GM12891 (cell line): ENCODE data around the gene ACOT13.

Source experiments
- POLR2A ChIP-seq: IDR thresholded peaks from 2 replicates; pipeline ENCODE4 v1.6.1; 2011; ENCODE audit warnings: low read depth, low read length, control low read depth
- POLR2AphosphoS5 ChIP-seq: IDR thresholded peaks from 2 replicates; pipeline ENCODE4 v1.6.1; 2011; ENCODE audit warnings: low read depth, low read length, control low read depth
- SPI1 ChIP-seq: IDR thresholded peaks from 2 replicates; pipeline ENCODE4 v1.6.1; 2011; ENCODE audit warnings: low read depth, low read length, control low read depth

- TF ChIP-seq POLR2A, result no peak
- TF ChIP-seq SPI1, result no peak
- TF ChIP-seq POLR2AphosphoS5, result no peak
These were observed 13.7 kb downstream of the ACOT13 start for GRCh38 chr6:24680582-24680981.
